Gastroesophageal sphincter (tissue), 4 donors: ENCODE measurements around the gene PHF21B. TPM values are rescaled to one million over a fixed set of nuclear protein-coding genes. Genes with fewer than 3 reads are reported as not detected.

ENCODE experiments used
- ATAC-seq: fragments of 150-250 bp; one replicate; pipeline ENCODE4 v1.9.1; 2016; ENCODE audit warnings: mild to moderate bottlenecking, moderate library complexity
- H3K27ac ChIP-seq, 4 donors: fragments of 200-600 bp; sonication (generic) in 3 of 4; 1 replicate in 3 of 4; 2 replicates in 1 of 4; pipeline ENCODE4 v1.5.1; 2016 to 2019
- H3K27me3 ChIP-seq: fragments of 200-600 bp; sonication (generic); one replicate; pipeline ENCODE4 v1.5.1; 2019
- H3K36me3 ChIP-seq, 2 donors: fragments of 200-600 bp; sonication (generic); one replicate each; pipeline ENCODE4 v1.5.1; 2019; ENCODE audit warnings: control low read depth in 1 of 2
- H3K4me1 ChIP-seq, 3 donors: fragments of 200-600 bp; sonication (generic); 1 replicate in 2 of 3; 2 replicates in 1 of 3; pipeline ENCODE4 v1.5.1; 2016 to 2019; ENCODE audit warnings: control low read depth in 2 of 3
- H3K4me3 ChIP-seq, 2 donors: fragments of 200-600 bp; sonication (generic); one replicate each; pipeline ENCODE4 v1.5.1; 2019; ENCODE audit warnings: mild to moderate bottlenecking in 1 of 2, moderate library complexity in 1 of 2
- H3K9me3 ChIP-seq, 3 donors: fragments of 200-600 bp; sonication (generic); one replicate each; pipeline ENCODE4 v1.5.1; 2017 to 2019; ENCODE audit warnings: control low read depth in 2 of 3
- EP300 ChIP-seq: sonication (generic); formaldehyde crosslinking; IDR thresholded peaks from one replicate; pipeline ENCODE4 v1.6.1; 2017; ENCODE audit warnings: antibody characterized with exemption, mild to moderate bottlenecking
- POLR2A ChIP-seq, 2 donors: fragments of 450-650 bp; IDR thresholded peaks; one replicate each; pipeline ENCODE4 v1.6.1; 2017; ENCODE audit warnings: antibody characterized with exemption in 2 of 2, mild to moderate bottlenecking in 2 of 2, moderate library complexity in 1 of 2
- POLR2AphosphoS5 ChIP-seq: sonication (generic); formaldehyde crosslinking; IDR thresholded peaks from one replicate; pipeline ENCODE4 v1.6.1; 2017; ENCODE audit warnings: antibody characterized with exemption
- WGBS, 2 donors: methylation state at CpG; one replicate each; pipeline ENCODE4 v1.1.5; 2018; ENCODE audit warnings: low coverage in 1 of 2; 5-methylcytosine and 5-hydroxymethylcytosine counted together
- total RNA-seq, 4 donors: library from RNA; depleted of rRNA; stranded (reverse); fragments of >200 nt; gene quantifications; one replicate each; pipeline ENCODE4 v1.1.0, GENCODE V29; 2016
- TF ChIP-seq, protein P1 (sequence below), 4 experiments: fragments of 200-600 bp in 2 of 4; fragments of 450-650 bp in 2 of 4; sonication (generic) in 1 of 4; IDR thresholded peaks; one replicate each; pipeline ENCODE4 v1.5.1; 2017 to 2019; ENCODE audit warnings: antibody characterized with exemption in 4 of 4, mild to moderate bottlenecking in 2 of 4, moderate library complexity in 2 of 4

PHF21B gene
- total RNA-seq, 4 donors from 2014 or later = 0.31 to 5.1 (median 1.4) TPM

GRCh38 chr22:44901301-44901700, 108.5 kb downstream of the PHF21B start:
- ATAC-seq = no peak
- no peak overlapping the region for H3K27ac ChIP-seq
- peaks cover 0 to 5% of the 10 kb centered on the region in 2 donors for H3K36me3 ChIP-seq
- WGBS, 2 donors = 80 to 100% methylated on average over 1 to 2 of the region's 2 CpGs
- H3K9me3 ChIP-seq = peaks cover 0 to 34% (median 0%) of the 10 kb centered on the region in 3 donors
- H3K27me3 ChIP-seq = peaks cover 5% of the 10 kb centered on the region
- TF ChIP-seq, protein P1, sequence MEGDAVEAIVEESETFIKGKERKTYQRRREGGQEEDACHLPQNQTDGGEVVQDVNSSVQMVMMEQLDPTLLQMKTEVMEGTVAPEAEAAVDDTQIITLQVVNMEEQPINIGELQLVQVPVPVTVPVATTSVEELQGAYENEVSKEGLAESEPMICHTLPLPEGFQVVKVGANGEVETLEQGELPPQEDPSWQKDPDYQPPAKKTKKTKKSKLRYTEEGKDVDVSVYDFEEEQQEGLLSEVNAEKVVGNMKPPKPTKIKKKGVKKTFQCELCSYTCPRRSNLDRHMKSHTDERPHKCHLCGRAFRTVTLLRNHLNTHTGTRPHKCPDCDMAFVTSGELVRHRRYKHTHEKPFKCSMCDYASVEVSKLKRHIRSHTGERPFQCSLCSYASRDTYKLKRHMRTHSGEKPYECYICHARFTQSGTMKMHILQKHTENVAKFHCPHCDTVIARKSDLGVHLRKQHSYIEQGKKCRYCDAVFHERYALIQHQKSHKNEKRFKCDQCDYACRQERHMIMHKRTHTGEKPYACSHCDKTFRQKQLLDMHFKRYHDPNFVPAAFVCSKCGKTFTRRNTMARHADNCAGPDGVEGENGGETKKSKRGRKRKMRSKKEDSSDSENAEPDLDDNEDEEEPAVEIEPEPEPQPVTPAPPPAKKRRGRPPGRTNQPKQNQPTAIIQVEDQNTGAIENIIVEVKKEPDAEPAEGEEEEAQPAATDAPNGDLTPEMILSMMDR (IDR thresholded peaks at IDR 0.05) = no peak
- no peak for TF ChIP-seq EP300
- TF ChIP-seq POLR2A (IDR thresholded peaks at IDR 0.05) = no peak
- TF ChIP-seq POLR2AphosphoS5 = no peak
- H3K4me3 ChIP-seq = no peak overlapping the region
- H3K4me1 ChIP-seq = no peaks in the 10 kb centered on the region

GRCh38 chr22:44898236-44898635, 111.6 kb downstream of the PHF21B start:
- H3K9me3 ChIP-seq = peaks cover 0 to 34% (median 0%) of the 10 kb centered on the region in 3 donors
- no peak overlapping the region for H3K4me3 ChIP-seq
- peaks cover 0 to 5% of the 10 kb centered on the region in 2 donors for H3K36me3 ChIP-seq
- H3K4me1 ChIP-seq = no peaks in the 10 kb centered on the region
- TF ChIP-seq EP300 (no peak), POLR2AphosphoS5 (no peak), POLR2A (IDR thresholded peaks at IDR 0.05) (no peak)
- TF ChIP-seq, protein P1 (IDR thresholded peaks at IDR 0.05) = no peak
- no peak overlapping the region for H3K27ac ChIP-seq
- 92 to 100% methylated on average over 3 to 6 of the region's 6 CpGs for WGBS, 2 donors
- peaks cover 5% of the 10 kb centered on the region for H3K27me3 ChIP-seq
- ATAC-seq = no peak

DNA sequence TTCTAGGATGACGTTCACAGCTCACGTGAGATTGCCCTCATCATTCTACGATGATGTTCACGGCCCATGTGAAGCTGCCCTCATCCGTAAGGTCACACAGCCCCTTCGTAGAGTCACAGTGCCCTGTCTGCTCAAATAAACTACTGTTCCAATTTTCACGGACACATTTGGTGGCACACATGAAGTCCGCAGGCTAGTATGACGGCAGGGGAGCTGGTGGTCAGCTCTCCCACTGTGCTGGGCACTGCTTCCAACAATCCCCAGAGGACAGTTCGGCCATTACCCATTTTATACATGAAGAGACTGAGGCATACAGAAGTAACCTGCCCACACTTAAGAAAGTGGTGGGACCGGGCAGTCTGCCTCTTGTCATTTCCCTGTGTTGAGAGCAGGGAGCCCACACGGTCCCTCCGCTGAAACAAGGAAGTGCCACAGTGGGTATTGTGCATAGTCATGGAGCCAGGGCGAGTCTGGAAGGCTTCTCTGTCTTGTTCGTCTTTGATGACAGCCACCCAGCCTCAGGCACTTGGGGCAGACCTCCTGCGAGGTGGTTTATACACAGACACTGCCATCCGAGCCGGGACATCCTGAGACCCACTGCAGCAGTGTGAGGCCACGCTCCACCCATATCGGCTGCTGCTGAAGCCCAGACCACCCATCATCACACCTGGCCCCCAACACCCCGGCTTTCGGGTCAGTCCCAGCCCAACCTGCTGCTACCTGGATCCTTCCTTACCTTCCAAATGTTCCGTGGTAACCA, 114.3 kb downstream of the PHF21B start:
- Histone ChIP-seq H3K27me3 (no peaks in the 10 kb centered on the region), H3K4me3 (no peak overlapping the region), H3K36me3 (no peaks in the 10 kb centered on the region), H3K9me3 (peaks cover 0 to 8% (median 0%) of the 10 kb centered on the region in 3 donors), H3K27ac (no peak overlapping the region), H3K4me1 (no peaks in the 10 kb centered on the region)
- no peak for ATAC-seq
- TF ChIP-seq POLR2A (IDR thresholded peaks at IDR 0.05) (no peak), EP300 (no peak)
- TF ChIP-seq, protein P1 (IDR thresholded peaks at IDR 0.05) = no peak
- WGBS, 2 donors = 85 to 91% methylated on average over 6 to 14 of the region's 23 CpGs

GRCh38 chr22:44894782-44895181, 115.0 kb downstream of the PHF21B start:
- 80% methylated on average over 6 to 8 of the region's 14 CpGs for WGBS, 2 donors
- Histone ChIP-seq H3K27me3 (no peaks in the 10 kb centered on the region), H3K27ac (no peak overlapping the region), H3K36me3 (no peaks in the 10 kb centered on the region), H3K9me3 (peaks cover 0 to 1% (median 0%) of the 10 kb centered on the region in 3 donors), H3K4me3 (no peak overlapping the region), H3K4me1 (no peaks in the 10 kb centered on the region)
- TF ChIP-seq, protein P1 (IDR thresholded peaks at IDR 0.05) = no peak
- TF ChIP-seq POLR2AphosphoS5 = no peak
- no peak for TF ChIP-seq POLR2A (IDR thresholded peaks at IDR 0.05)
- TF ChIP-seq EP300 = no peak
- ATAC-seq = no peak

GRCh38 chr22:44894321-44894720, 115.5 kb downstream of the PHF21B start:
- Histone ChIP-seq H3K4me3 (no peak overlapping the region), H3K36me3 (no peaks in the 10 kb centered on the region), H3K27me3 (no peaks in the 10 kb centered on the region), H3K9me3 (no peaks in the 10 kb centered on the region), H3K27ac (no peak overlapping the region), H3K4me1 (no peaks in the 10 kb centered on the region)
- 90 to 91% methylated on average over 6 to 8 of the region's 12 CpGs for WGBS, 2 donors
- no peak for TF ChIP-seq POLR2A (IDR thresholded peaks at IDR 0.05)
- TF ChIP-seq POLR2AphosphoS5 = no peak
- TF ChIP-seq, protein P1 (IDR thresholded peaks at IDR 0.05) = no peak
- TF ChIP-seq EP300 = no peak
- no peak for ATAC-seq
